GM19438 (cell line): ENCODE data around the gene COQ9.
"Not testable (repeated sequence)": the region's sequence is repeated elsewhere in the genome, so short reads cannot be mapped to it uniquely, and the experiment has no call there.

Source experiments
- ATAC-seq: cut with Tn5 transposase; IDR thresholded peaks from one replicate; pipeline ENCODE4 v1.9.1; 2021; ENCODE audit warnings: low read depth; ENCODE audit not compliant: unreplicated experiment

COQ9 gene, protein sequence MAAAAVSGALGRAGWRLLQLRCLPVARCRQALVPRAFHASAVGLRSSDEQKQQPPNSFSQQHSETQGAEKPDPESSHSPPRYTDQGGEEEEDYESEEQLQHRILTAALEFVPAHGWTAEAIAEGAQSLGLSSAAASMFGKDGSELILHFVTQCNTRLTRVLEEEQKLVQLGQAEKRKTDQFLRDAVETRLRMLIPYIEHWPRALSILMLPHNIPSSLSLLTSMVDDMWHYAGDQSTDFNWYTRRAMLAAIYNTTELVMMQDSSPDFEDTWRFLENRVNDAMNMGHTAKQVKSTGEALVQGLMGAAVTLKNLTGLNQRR

DNA sequence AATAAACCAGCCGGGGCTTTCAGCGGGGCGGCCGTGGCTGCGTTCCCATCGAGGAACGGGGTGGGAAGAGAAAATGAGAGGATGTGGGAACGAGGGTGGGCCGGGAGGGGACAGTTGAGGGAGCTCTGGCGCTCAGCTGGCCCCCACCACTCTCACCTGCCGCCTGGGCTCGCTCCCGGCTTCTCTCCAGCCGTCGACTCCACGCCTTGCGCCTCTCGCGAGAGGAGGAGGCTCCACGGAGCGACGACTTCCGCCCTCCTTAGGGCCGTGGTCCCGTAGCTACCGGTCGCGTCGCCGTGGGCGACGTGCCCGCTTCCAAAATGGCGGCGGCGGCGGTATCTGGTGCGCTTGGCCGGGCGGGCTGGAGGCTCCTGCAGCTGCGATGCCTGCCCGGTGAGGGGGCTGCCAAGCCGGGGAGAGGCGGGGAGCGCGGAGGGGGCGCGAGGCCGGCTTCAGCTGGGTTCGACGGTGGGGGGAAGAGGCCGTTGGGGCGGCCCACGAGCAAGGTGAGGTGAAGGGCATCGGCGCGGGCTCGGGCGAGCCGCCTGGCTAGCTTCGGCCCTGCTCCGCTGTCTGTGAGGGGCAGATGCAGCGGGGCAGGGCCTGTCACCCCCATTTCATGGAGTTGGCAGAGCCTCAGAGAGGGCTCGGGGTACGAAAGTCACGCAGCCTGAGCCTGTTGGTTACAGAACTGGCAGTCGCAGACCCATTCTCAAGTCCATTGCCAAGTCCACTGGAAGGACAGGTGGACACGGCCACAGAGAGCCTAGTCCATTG lies at the start of gene COQ9, which contains the start of gene CIAPIN1:
COQ9 (plus strand) TSS at position 294 of the 777 bp plus-strand sequence; CDS start at position 321, 27 bp downstream.
CIAPIN1 (minus strand) TSS at position 200 of the 777 bp plus-strand sequence. CDS start 6,457 bp downstream, outside the sequence.
- ATAC-seq = peak; percentile 98

- not testable (repeated sequence) for ATAC-seq
Measured at GRCh38 chr16:57397493-57397892, 49.8 kb upstream of the COQ9 start.

DNA sequence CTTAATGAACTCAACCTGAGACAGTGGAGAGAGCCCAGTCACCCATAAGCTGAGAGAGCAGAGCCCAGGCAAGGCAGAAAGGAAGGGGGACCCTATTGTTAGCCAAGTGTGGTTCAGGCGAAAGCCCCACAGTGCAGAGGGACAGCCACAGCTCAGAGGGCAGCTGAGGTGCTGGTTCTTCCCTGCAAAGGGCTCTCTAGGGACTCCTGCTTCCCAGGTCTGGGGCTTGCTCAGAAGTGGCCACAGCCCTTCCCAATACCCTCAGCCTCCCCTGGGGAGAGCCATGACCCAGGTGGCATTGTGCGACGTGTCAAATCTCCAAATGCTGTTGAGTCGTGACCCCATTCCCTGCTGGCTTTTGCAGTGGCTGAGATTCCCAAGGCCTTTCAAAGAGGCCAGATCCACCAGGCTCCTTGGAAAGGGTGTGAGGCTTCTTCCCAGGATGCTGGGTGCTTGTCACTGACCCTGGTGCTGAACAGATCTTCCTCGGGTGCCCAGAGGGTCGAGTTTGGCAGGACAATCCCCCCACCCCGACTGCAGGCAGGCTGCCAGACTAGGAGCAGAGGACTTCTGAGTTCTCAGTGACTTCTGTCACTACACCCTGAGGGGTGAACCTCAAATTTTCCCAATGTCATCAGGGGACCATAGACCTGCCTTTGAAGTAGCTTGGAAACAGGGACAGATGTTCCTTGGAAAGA lies 45.2 kb upstream of the COQ9 start:
- ATAC-seq = no peak

- ATAC-seq = no peak
Measured at GRCh38 chr16:57403965-57404817, 43.1 kb upstream of the COQ9 start, which contains the start of gene CCL17. Gene CCL17 (plus strand): TSS chr16:57404767. CDS start chr16:57413933, 9,166 bp downstream.

DNA sequence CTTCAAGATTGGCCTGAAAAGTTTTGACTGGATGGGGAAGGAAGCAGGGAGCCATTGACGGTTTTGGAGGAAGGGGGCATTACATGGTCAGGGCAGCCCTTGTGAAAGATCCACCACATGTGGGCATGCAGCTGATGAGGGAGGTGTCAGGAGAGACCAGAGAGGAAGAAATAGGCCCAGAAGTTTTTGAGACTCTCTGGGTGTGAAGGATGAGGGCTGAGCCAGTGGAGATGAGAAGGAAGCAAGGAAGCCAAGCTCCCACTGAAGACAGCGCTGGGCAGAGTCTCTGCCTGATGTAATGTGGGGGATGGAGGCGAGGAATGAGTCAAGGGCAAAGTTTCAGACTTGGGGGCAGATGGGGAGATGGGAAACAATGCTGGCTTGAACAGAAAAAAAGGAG lies 42.2 kb upstream of the COQ9 start:
- no peak for ATAC-seq

DNA sequence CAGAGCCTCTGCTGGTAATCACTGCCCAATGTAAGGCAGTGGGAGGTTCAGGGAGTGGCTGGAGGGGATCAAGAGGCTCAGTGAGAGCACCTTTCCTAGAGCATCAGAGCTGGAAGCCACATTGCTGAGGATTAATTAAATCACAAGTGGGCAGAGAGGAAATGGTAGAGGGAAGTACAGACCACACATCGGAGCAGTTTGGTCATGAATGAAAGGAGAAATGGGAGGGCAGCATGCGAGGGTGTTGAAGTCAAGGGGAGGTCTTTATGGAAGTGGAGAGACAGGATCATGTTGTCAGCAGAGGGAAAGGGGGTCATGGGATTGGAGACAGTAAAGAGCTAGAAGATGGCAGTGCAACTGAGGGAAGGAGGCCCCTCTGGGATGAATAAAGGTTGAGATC lies 40.4 kb upstream of the COQ9 start:
- ATAC-seq = no peak

- no peak for ATAC-seq
Measured at GRCh38 chr16:57407521-57408353, 39.5 kb upstream of the COQ9 start.

DNA sequence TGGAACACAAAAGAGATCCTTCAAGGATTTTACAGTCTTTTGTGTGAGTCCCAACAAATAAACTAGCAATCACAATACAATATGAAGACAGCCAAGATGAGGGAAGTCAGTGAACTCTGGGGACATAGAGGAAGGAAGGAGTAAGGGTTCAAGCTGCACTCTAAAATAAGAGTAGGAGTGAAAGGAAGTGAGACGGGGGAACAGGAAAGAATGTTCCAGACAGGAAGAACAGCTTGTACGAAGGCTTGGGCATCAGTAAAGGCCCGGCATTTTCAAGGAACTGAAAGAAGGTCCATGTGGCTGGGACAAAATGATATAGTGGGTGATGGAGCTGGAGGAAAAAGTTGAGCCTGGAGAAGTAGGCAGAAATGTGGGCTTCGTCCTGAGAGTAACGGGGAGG lies 38.2 kb upstream of the COQ9 start:
- ATAC-seq = no peak

GRCh38 chr16:57409870-57410587 lies 37.2 kb upstream of the COQ9 start:
- no peak for ATAC-seq

GRCh38 chr16:57411362-57411976 lies 35.8 kb upstream of the COQ9 start:
- no peak for ATAC-seq

GRCh38 chr16:57412584-57412983 lies 34.7 kb upstream of the COQ9 start:
- no peak for ATAC-seq

- peak; percentile 76 for ATAC-seq
Measured at GRCh38 chr16:57413301-57413730, 34.0 kb upstream of the COQ9 start.

GRCh38 chr16:57413733-57414132 lies 33.5 kb upstream of the COQ9 start:
- ATAC-seq = no peak

DNA sequence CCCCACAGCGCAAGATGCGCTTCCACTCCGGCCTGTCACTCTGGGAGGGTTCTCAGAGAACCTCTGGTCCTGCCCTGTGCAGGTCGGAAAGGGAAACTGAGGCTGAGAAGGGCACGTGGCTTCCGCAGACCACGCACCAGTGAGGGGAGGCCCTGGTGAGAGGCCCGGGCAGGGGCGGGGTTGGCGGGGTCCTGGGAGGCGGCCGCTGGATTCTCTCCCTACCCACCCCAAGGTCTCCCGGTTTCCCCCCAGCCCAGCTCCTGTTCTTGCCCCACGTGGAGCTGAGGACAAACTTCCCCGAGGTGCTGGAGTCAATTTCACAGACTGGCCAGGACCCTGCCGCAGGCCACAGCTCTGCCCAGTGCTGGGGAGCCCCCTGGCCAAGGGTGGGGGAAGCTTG lies 31.2 kb upstream of the COQ9 start:
- no peak for ATAC-seq

GRCh38 chr16:57419506-57419905 lies 27.8 kb upstream of the COQ9 start:
- ATAC-seq = no peak

GRCh38 chr16:57422026-57422944 lies 25.0 kb upstream of the COQ9 start:
- ATAC-seq = no peak

DNA sequence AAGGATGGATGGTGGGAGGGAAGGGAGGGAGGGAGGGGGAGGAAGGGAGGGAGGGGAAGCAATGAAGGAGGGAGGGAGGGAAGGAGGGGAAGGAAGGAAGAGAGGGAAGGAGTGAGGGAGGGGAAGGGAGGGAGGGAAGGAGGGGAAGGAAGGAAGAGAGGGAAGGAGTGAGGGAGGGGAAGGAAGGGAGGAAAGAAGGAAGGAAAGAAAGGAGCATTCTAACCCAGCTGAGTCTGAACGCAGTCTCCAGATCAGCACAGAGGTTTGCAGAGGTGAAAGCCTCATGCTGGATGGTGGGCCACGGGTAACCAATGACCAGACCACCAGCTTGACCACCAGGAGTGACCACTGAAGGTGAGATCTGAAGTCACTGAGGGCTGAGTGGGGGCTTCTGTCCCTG lies 24.1 kb upstream of the COQ9 start:
- ATAC-seq = no peak
